ENCODE measurements around the gene GADD45B. TPM values are rescaled to one million over a fixed set of nuclear protein-coding genes. Genes with fewer than 3 reads are reported as not detected.

The GADD45B gene
- total RNA-seq, 6 experiments from 2014 or later = 35.5 to 55.7 (median 39.1) TPM

GRCh38 chr19:2519482-2519881 lies 43.6 kb downstream of the GADD45B start:
- H3K27me3 Mint-ChIP-seq (ENCODE audit: insufficient read depth) = no peaks in the 10 kb centered on the region
- DNase-seq = no peak
- H3K27ac Mint-ChIP-seq = no peak overlapping the region
- no peaks in the 10 kb centered on the region for H3K9me3 Mint-ChIP-seq
- no peak overlapping the region for H3K4me3 Mint-ChIP-seq
- H3K36me3 Mint-ChIP-seq (ENCODE audit: low read depth) = no peaks in the 10 kb centered on the region
- TF ChIP-seq CTCF (IDR thresholded peaks at IDR 0.05) = no peak
- peaks cover 13% of the 10 kb centered on the region for H3K4me1 Mint-ChIP-seq (ENCODE audit: low read depth)

- H3K36me3 Mint-ChIP-seq (ENCODE audit: low read depth) = no peaks in the 10 kb centered on the region
- H3K27ac Mint-ChIP-seq = peak overlapping the region; percentile 97
- peak; percentile 64 for DNase-seq
- TF ChIP-seq CTCF (IDR thresholded peaks at IDR 0.05) = peak; percentile 73
- H3K9me3 Mint-ChIP-seq = no peaks in the 10 kb centered on the region
- peak overlapping the region; percentile 81 for H3K4me3 Mint-ChIP-seq
- H3K27me3 Mint-ChIP-seq (ENCODE audit: insufficient read depth) = no peaks in the 10 kb centered on the region
- peaks cover 19% of the 10 kb centered on the region for H3K4me1 Mint-ChIP-seq (ENCODE audit: low read depth)
Observed at GRCh38 chr19:2523630-2524311, 47.8 kb downstream of the GADD45B start.

- Mint-ChIP-seq H3K27me3 (ENCODE audit: insufficient read depth) (no peaks in the 10 kb centered on the region; the same call in 1 of the 2 replicates), H3K4me3 (peak overlapping the region; percentile 81), H3K4me1 (ENCODE audit: low read depth) (peaks cover 25% of the 10 kb centered on the region), H3K36me3 (ENCODE audit: low read depth) (no peaks in the 10 kb centered on the region), H3K9me3 (no peaks in the 10 kb centered on the region), H3K27ac (peak overlapping the region; percentile 97)
- no peak for DNase-seq
- TF ChIP-seq CTCF (IDR thresholded peaks at IDR 0.05) = no peak
Observed at GRCh38 chr19:2524361-2524839, 48.5 kb downstream of the GADD45B start.

- peak overlapping the region; percentile 97 for H3K27ac Mint-ChIP-seq
- peaks cover 32% of the 10 kb centered on the region for H3K4me1 Mint-ChIP-seq (ENCODE audit: low read depth)
- no peak for TF ChIP-seq CTCF (IDR thresholded peaks at IDR 0.05)
- peak overlapping the region; percentile 74 for H3K4me3 Mint-ChIP-seq
- no peaks in the 10 kb centered on the region for H3K9me3 Mint-ChIP-seq
- peak; percentile 85 for DNase-seq
- H3K36me3 Mint-ChIP-seq (ENCODE audit: low read depth) = no peaks in the 10 kb centered on the region
- no peaks in the 10 kb centered on the region; the same call in 1 of the 2 replicates for H3K27me3 Mint-ChIP-seq (ENCODE audit: insufficient read depth)
Observed at GRCh38 chr19:2524840-2525723, 49.2 kb downstream of the GADD45B start.

GRCh38 chr19:2527171-2527570 lies 51.2 kb downstream of the GADD45B start:
- no peaks in the 10 kb centered on the region for H3K36me3 Mint-ChIP-seq (ENCODE audit: low read depth)
- H3K4me3 Mint-ChIP-seq = no peak overlapping the region
- TF ChIP-seq CTCF (IDR thresholded peaks at IDR 0.05) = no peak
- H3K4me1 Mint-ChIP-seq (ENCODE audit: low read depth) = peaks cover 37% of the 10 kb centered on the region
- H3K27me3 Mint-ChIP-seq (ENCODE audit: insufficient read depth) = no peaks in the 10 kb centered on the region; the same call in none of the 2 replicates
- no peak for DNase-seq
- H3K9me3 Mint-ChIP-seq = no peaks in the 10 kb centered on the region
- no peak overlapping the region; the same call in 1 of the 2 replicates for H3K27ac Mint-ChIP-seq

Measured in HFFc6 (cell line).